ENCODE measurements around the gene NOS3. TPM values are rescaled to one million over a fixed set of nuclear protein-coding genes. Genes with fewer than 3 reads are reported as not detected.

The NOS3 gene
- total RNA-seq, 5 donors from 2014 or later (not counting 1 experiment from before 2014, with no cell fraction given): 4.8 to 10.1 (median 5.0) TPM

GRCh38 chr7:150951521-150951920 lies 39.3 kb upstream of the NOS3 start:
- Histone ChIP-seq H3K27ac (ENCODE audit: low read length) (no peak overlapping the region), H3K4me1 (ENCODE audit: control insufficient read depth in 1 of 2, extremely low read depth in 1 of 2, insufficient read depth in 2 of 2, low read length in 2 of 2) (no peaks in the 10 kb centered on the region), H3K4me3 (ENCODE audit: control insufficient read depth in 1 of 2, extremely low read depth in 1 of 2, low read length in 1 of 2) (no peak overlapping the region), H3K36me3 (ENCODE audit: control insufficient read depth in 2 of 2, extremely low read depth in 1 of 2, insufficient read depth in 1 of 2, low read length in 1 of 2) (no peaks in the 10 kb centered on the region), H3K9me3 (no peaks in the 10 kb centered on the region), H3K27me3 (replicated peaks in 1 of 2; ENCODE audit: control insufficient read depth in 2 of 2, extremely low read depth in 1 of 2, insufficient read depth in 2 of 2, low read length in 1 of 2) (peaks cover 0 to 42% of the 10 kb centered on the region in 2 experiments)
- no peak for DNase-seq
- peaks cover under 1% of the 10 kb centered on the region for H3K36me3 Mint-ChIP-seq
- CTCF ChIA-PET: no interaction called here
- no peaks in the 10 kb centered on the region for H3K9me3 Mint-ChIP-seq
- WGBS (ENCODE audit: insufficient coverage): 96% methylated on average over 24 of the region's 28 CpGs
- POLR2A ChIA-PET: no interaction called here
- H3K27ac Mint-ChIP-seq: no peak overlapping the region
- H3K4me3 Mint-ChIP-seq: no peak overlapping the region
- H3K4me1 Mint-ChIP-seq: no peaks in the 10 kb centered on the region
- H3K27me3 Mint-ChIP-seq: peaks cover 4 to 17% of the 10 kb centered on the region in 2 donors
- no peak for ATAC-seq (replicated peaks in 1 of 4)

- Mint-ChIP-seq H3K36me3 (peaks cover 8% of the 10 kb centered on the region), H3K27me3 (peaks cover 13 to 25% of the 10 kb centered on the region in 2 donors), H3K9me3 (no peaks in the 10 kb centered on the region), H3K27ac (no peak overlapping the region), H3K4me3 (no peak overlapping the region), H3K4me1 (peaks cover 0 to 4% (median 3%) of the 10 kb centered on the region in 3 donors)
- DNase-seq (no peak), ATAC-seq (replicated peaks in 1 of 4) (no peak)
- H3K27ac ChIP-seq (ENCODE audit: low read length): no peak overlapping the region
- H3K36me3 ChIP-seq (ENCODE audit: control insufficient read depth in 2 of 2, extremely low read depth in 1 of 2, insufficient read depth in 1 of 2, low read length in 1 of 2): no peaks in the 10 kb centered on the region
- H3K27me3 ChIP-seq (replicated peaks in 1 of 2; ENCODE audit: control insufficient read depth in 2 of 2, extremely low read depth in 1 of 2, insufficient read depth in 2 of 2, low read length in 1 of 2): peaks cover 1 to 42% of the 10 kb centered on the region in 2 experiments
- CTCF ChIA-PET: no interaction called here
- H3K4me3 ChIP-seq (ENCODE audit: control insufficient read depth in 1 of 2, extremely low read depth in 1 of 2, low read length in 1 of 2): no peak overlapping the region
- H3K9me3 ChIP-seq: no peaks in the 10 kb centered on the region
- WGBS (ENCODE audit: insufficient coverage): 85% methylated on average over 32 of the region's 33 CpGs
- POLR2A ChIA-PET: no interaction called here
- H3K4me1 ChIP-seq (ENCODE audit: control insufficient read depth in 1 of 2, extremely low read depth in 1 of 2, insufficient read depth in 2 of 2, low read length in 2 of 2): no peaks in the 10 kb centered on the region
These were observed 38.3 kb upstream of the NOS3 start for GRCh38 chr7:150952331-150953050.

GRCh38 chr7:150953061-150953997 lies 37.5 kb upstream of the NOS3 start:
- no peak for DNase-seq
- Histone ChIP-seq H3K4me1 (ENCODE audit: control insufficient read depth in 1 of 2, extremely low read depth in 1 of 2, insufficient read depth in 2 of 2, low read length in 2 of 2) (no peaks in the 10 kb centered on the region), H3K9me3 (no peaks in the 10 kb centered on the region), H3K4me3 (ENCODE audit: control insufficient read depth in 1 of 2, extremely low read depth in 1 of 2, low read length in 1 of 2) (no peak overlapping the region), H3K27me3 (replicated peaks in 1 of 2; ENCODE audit: control insufficient read depth in 2 of 2, extremely low read depth in 1 of 2, insufficient read depth in 2 of 2, low read length in 1 of 2) (peaks cover 2 to 41% of the 10 kb centered on the region in 2 experiments), H3K27ac (ENCODE audit: low read length) (no peak overlapping the region), H3K36me3 (ENCODE audit: control insufficient read depth in 2 of 2, extremely low read depth in 1 of 2, insufficient read depth in 1 of 2, low read length in 1 of 2) (no peaks in the 10 kb centered on the region)
- Mint-ChIP-seq H3K27ac (no peak overlapping the region), H3K4me1 (peaks cover 0 to 4% (median 3%) of the 10 kb centered on the region in 3 donors), H3K9me3 (no peaks in the 10 kb centered on the region), H3K4me3 (no peak overlapping the region), H3K36me3 (peaks cover 8% of the 10 kb centered on the region), H3K27me3 (peaks cover 15 to 26% of the 10 kb centered on the region in 2 donors)
- WGBS (ENCODE audit: insufficient coverage): 83% methylated on average over 17 of the region's 17 CpGs
- ChIA-PET POLR2A (no interaction called here), CTCF (interaction anchor here (0.6 to 0.7 kb wide), 2 partner anchors 223 to 1467 kb away, joined by 3 read pairs; no protein-coding TSS in a partner anchor)
- no peak for ATAC-seq (replicated peaks in 1 of 4)

GRCh38 chr7:150954201-150954985 lies 36.4 kb upstream of the NOS3 start:
- Mint-ChIP-seq H3K9me3 (no peaks in the 10 kb centered on the region), H3K27me3 (peaks cover 22 to 37% of the 10 kb centered on the region in 2 donors), H3K36me3 (peaks cover 13% of the 10 kb centered on the region), H3K4me1 (peaks cover 0 to 7% (median 7%) of the 10 kb centered on the region in 3 donors), H3K27ac (no peak overlapping the region), H3K4me3 (no peak overlapping the region)
- ATAC-seq (replicated peaks in 1 of 4) (no peak), DNase-seq (no peak)
- ChIA-PET CTCF (interaction anchor here in 1 of 2 donors (0.6 to 0.7 kb wide), 2 partner anchors 42 to 222 kb away, joined by 3 read pairs; no protein-coding TSS in a partner anchor), POLR2A (no interaction called here)
- no peaks in the 10 kb centered on the region for H3K36me3 ChIP-seq (ENCODE audit: control insufficient read depth in 2 of 2, extremely low read depth in 1 of 2, insufficient read depth in 1 of 2, low read length in 1 of 2)
- H3K27me3 ChIP-seq (replicated peaks in 1 of 2; ENCODE audit: control insufficient read depth in 2 of 2, extremely low read depth in 1 of 2, insufficient read depth in 2 of 2, low read length in 1 of 2): peaks cover 2 to 51% of the 10 kb centered on the region in 2 experiments
- no peak overlapping the region for H3K4me3 ChIP-seq (ENCODE audit: control insufficient read depth in 1 of 2, extremely low read depth in 1 of 2, low read length in 1 of 2)
- peaks cover 0 to 1% of the 10 kb centered on the region in 2 experiments for H3K4me1 ChIP-seq (ENCODE audit: control insufficient read depth in 1 of 2, extremely low read depth in 1 of 2, insufficient read depth in 2 of 2, low read length in 2 of 2)
- H3K9me3 ChIP-seq: no peaks in the 10 kb centered on the region
- no peak overlapping the region for H3K27ac ChIP-seq (ENCODE audit: low read length)
- 87% methylated on average over 7 of the region's 9 CpGs for WGBS (ENCODE audit: insufficient coverage)

GRCh38 chr7:150954986-150955518 lies 35.8 kb upstream of the NOS3 start:
- Mint-ChIP-seq H3K4me1 (peaks cover 6 to 11% (median 10%) of the 10 kb centered on the region in 3 donors), H3K4me3 (no peak overlapping the region), H3K27ac (no peak overlapping the region), H3K9me3 (no peaks in the 10 kb centered on the region), H3K36me3 (peaks cover 13% of the 10 kb centered on the region), H3K27me3 (peaks cover 29 to 42% of the 10 kb centered on the region in 2 donors)
- Histone ChIP-seq H3K9me3 (no peaks in the 10 kb centered on the region), H3K4me1 (ENCODE audit: control insufficient read depth in 1 of 2, extremely low read depth in 1 of 2, insufficient read depth in 2 of 2, low read length in 2 of 2) (peaks cover 2 to 8% of the 10 kb centered on the region in 2 experiments), H3K36me3 (ENCODE audit: control insufficient read depth in 2 of 2, extremely low read depth in 1 of 2, insufficient read depth in 1 of 2, low read length in 1 of 2) (no peaks in the 10 kb centered on the region), H3K4me3 (ENCODE audit: control insufficient read depth in 1 of 2, extremely low read depth in 1 of 2, low read length in 1 of 2) (no peak overlapping the region), H3K27ac (ENCODE audit: low read length) (no peak overlapping the region), H3K27me3 (replicated peaks in 1 of 2; ENCODE audit: control insufficient read depth in 2 of 2, extremely low read depth in 1 of 2, insufficient read depth in 2 of 2, low read length in 1 of 2) (peaks cover 2 to 54% of the 10 kb centered on the region in 2 experiments)
- ATAC-seq (replicated peaks in 1 of 4): no peak
- ChIA-PET CTCF (no interaction called here), POLR2A (no interaction called here)
- WGBS (ENCODE audit: insufficient coverage): 86% methylated on average over 13 of the region's 21 CpGs
- no peak for DNase-seq

Data from T-cell (primary cell).